NCI-H524 (cell line): Measurements from ENCODE around the gene OR6K2.

Experiments
- DNase-seq, 2 experiments: peaks; one replicate each; lab custom pipeline; 2025; lab: John Stamatoyannopoulos, UW

The OR6K2 gene

GRCh38 chr1:158685085-158685484 is 15.4 kb downstream of the OR6K2 start:
- DNase-seq: no peak

GRCh38 chr1:158681606-158682005 is 18.8 kb downstream of the OR6K2 start:
- DNase-seq: no peak

GRCh38 chr1:158679289-158679688 is 21.2 kb downstream of the OR6K2 start:
- DNase-seq: no peak

- DNase-seq: no peak
These were observed 24.7 kb downstream of the OR6K2 start for GRCh38 chr1:158675563-158676323.

GRCh38 chr1:158674302-158674701 is 26.1 kb downstream of the OR6K2 start:
- DNase-seq: no peak

- no peak for DNase-seq
These were observed 34.4 kb downstream of the OR6K2 start for GRCh38 chr1:158666037-158666436.

- no peak for DNase-seq
These were observed 45.9 kb downstream of the OR6K2 start for GRCh38 chr1:158654571-158654970.

- DNase-seq: no peak
These were observed 46.4 kb downstream of the OR6K2 start for GRCh38 chr1:158654086-158654485.

GRCh38 chr1:158652721-158653334 is 47.6 kb downstream of the OR6K2 start:
- no peak for DNase-seq
